SH-SY5Y (cell line): ENCODE measurements around the gene TMEM158.

ENCODE experiments used
- GATA2 ChIP-seq: IDR thresholded peaks from 2 replicates; pipeline ENCODE4 v1.6.1; 2011; ENCODE audit warnings: mild to moderate bottlenecking, low read depth, low read length
- GATA3 ChIP-seq: IDR thresholded peaks from 2 replicates; pipeline ENCODE4 v1.6.1; 2011; ENCODE audit warnings: low read depth, mild to moderate bottlenecking, low read length, moderate library complexity

GRCh38 chr3:45273681-45274515 lies 47.8 kb upstream of the TMEM158 start:
- TF ChIP-seq GATA3, result no peak
- no peak for TF ChIP-seq GATA2
